CD4-positive, alpha-beta T cell treated with Interferon alpha-2 for 1 hour (primary cell): ENCODE data around the gene DRAM1.
"Not testable (repeated sequence)": the region's sequence is repeated elsewhere in the genome, so short reads cannot be mapped to it uniquely, and the experiment has no call there.

ENCODE experiments used
- DNase-seq, 2 donors: peaks; one replicate each; pipeline ENCODE4 v3.0.0-alpha.2; 2020 to 2022

DRAM1 gene

GRCh38 chr12:101908395-101908794, 31.0 kb downstream of the DRAM1 start:
- no peak for DNase-seq

DNA sequence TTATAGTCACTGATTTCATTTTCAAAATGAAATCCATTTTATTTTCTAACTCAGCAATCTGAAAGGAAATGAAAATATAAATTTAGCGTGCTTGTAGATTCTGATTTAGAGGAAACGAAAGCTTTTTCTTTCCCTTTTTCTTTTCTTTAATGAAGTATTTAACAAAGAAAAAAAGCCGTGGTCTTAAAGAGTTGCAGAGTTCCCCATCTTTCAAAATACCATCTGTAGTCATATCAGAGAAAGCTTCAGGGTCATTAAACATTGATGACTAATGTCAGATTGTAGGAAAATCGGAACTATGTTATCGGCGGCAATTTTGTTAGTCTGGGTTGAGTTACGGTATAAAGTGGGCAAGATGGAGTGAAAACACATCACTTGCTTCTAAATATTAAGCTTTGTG, 32.3 kb downstream of the DRAM1 start:
- DNase-seq = no peak

GRCh38 chr12:101915841-101916240, 38.5 kb downstream of the DRAM1 start:
- DNase-seq = no peak

DNA sequence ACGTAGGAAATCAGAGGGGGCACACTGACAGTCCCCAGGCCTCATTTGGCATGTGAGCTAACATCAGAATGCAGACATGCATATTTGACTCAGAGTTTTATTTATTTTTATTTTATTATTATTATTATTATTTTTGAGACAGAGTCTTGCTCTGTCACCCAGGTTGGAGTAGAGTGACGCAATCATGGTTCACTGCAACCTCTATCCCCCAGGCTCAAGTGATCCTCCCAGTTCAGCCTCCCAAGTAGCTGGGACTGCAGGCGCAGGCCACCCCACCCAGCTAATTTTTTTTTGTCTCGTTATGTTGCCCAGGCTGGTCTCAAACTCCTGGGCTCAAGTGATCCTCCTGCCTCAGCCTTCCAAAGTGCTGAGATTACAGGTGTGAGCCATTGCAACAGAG, 41.4 kb downstream of the DRAM1 start:
- DNase-seq = not testable (repeated sequence)

DNA sequence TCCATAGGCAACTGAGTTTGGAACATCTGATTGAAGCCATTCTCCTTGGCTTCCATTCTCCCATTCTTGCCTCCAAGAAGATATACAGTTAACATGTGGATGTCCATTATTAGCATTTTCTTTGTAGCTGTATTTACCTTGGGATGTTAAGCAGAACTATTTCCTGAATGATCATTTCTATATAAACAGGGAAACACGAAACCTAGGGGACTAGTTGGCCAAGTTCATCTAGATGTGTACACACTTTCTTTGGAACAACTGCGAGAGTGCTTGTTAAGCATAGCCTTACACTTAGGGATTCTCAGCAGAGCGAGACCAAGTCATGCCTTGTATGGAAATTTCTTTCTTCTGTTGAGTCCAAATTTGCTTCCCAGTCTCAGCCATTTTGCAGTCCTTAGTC, 42.1 kb downstream of the DRAM1 start:
- no peak for DNase-seq

- no peak for DNase-seq
These were observed 43.5 kb downstream of the DRAM1 start for GRCh38 chr12:101920906-101921305.

DNA sequence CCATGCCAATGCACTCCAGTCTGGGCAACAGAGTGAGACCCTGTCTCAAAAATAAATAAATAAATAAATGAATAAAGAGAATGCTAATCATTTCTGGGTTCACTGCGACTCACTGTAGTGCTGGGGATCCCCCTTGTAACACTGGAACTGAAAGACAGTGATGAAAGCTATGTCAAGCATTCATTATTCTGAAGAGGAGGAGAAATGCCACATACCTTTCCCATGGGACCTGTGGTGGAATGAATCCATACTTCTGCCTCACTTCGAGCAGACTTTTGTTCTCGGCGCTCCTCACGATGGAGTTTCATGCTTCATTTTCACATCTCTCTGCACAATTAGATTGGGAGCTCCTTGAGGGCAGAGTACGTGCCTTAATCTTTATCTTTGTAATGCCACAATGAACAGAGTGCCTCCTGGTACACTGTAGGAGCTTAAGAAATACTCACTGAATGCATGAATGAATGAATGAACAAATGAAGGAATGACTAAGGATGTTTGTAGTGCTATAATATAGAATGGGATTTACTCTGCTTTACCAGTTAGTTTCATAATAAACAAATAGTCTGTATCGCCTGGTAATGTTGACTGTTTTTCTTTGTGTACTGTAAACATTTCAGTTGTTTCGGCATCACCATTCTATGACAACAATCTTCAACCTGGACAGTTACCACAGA, 45.8 kb downstream of the DRAM1 start:
- DNase-seq = no peak

DNA sequence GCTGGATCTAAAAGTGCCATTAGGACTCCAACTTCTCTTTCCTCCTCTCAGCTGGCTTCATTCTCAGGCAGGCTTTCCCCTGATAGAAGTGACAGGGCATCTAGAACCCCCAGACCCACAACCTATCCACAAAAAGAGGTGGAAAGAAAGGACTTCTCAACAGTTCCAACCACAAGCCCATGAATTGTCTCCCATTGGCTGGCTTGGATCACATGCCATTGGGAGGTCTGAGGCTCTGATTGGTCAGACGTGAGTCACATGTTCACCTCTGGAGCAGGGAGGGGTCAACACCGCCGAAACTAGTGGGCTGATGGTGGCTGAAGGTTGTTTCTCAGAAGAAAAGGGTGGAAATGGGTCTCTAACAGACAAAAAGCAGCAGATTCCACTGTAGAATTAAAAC, 47.2 kb downstream of the DRAM1 start:
- DNase-seq = no peak

- peak in 1 of 2 donors; percentile 44 for DNase-seq
These were observed 48.0 kb downstream of the DRAM1 start for GRCh38 chr12:101925361-101925760.

DNA sequence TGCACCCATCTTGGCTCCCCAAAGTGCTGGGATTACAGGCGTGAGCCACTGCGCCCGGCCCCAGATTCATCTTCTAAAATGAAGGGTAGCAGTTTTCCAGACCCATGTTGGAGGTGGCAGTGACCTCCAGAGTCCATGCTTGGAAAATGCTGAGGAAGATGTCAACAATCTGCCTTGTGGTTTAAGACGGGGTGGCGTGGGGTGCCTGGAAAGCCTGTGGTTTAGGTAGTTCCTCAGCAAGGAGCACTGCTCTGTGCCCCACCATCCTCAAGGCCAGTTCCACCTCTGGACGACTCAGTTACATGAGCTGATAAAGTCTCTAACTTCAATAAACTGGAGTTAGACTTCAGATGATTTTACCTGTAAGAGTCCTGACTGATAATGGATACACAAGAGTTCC, 48.6 kb downstream of the DRAM1 start:
- DNase-seq = no peak

DNA sequence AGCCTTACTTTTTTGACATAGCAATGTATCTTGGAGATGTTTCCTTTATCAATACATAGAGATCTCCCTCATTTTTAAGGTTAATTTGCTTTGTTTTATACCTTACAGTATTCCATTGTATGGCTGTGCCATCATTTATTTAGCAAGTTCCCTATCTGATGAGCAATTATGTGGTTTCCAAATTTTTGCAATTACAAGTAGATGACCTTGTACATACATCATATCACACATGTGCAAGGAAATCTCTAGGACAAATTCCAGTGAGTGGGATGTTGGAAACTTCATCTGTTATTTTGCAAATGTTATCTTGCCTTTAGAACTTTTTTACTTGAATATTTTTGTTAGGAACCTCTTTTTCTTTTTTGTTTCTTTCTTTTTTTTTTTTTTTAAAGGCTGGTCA, 49.7 kb downstream of the DRAM1 start:
- DNase-seq = no peak

DNA sequence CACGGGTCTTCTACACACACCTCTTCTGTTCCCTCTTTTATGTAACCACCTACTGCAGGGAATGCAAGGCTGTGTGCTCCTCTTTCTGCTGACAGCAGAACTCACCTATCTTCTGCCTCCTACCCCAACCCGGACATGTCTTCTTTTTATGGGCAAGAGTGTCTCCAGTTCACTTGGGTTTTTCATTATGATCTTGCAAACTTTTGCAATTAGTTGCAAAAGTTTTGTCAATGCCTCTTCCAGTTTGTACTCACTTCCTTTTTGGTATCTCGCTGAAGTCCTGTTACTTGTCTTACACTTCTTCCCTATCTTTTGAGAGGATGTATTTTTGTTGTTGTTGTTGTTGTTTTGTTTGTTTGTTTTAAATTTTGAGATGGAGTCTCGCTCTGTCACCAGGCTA, 50.6 kb downstream of the DRAM1 start:
- no peak for DNase-seq

DNA sequence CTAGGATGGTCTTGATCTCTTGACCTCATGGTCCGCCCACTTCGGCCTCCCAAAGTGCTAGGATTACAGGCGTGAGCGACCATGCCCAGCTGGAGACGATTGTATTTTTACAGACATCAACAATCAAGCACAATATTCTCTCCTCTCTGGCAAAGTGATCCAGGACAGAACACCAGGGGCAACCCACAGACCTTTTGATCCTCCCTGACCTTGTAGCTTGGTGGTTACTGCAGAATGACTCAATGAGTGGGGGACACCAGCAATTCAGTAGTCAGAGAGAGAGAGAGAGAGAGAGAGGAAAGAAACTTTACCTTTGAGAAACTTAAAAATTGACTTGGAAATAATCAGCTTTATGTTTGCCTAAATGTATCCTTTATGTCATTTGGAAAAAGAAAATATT, 51.2 kb downstream of the DRAM1 start:
- no peak for DNase-seq

- DNase-seq = no peak
These were observed 52.1 kb downstream of the DRAM1 start for GRCh38 chr12:101929365-101930041.

- DNase-seq = peak in 1 of 2 donors; percentile 31
These were observed 54.3 kb downstream of the DRAM1 start for GRCh38 chr12:101931498-101932326.

DNA sequence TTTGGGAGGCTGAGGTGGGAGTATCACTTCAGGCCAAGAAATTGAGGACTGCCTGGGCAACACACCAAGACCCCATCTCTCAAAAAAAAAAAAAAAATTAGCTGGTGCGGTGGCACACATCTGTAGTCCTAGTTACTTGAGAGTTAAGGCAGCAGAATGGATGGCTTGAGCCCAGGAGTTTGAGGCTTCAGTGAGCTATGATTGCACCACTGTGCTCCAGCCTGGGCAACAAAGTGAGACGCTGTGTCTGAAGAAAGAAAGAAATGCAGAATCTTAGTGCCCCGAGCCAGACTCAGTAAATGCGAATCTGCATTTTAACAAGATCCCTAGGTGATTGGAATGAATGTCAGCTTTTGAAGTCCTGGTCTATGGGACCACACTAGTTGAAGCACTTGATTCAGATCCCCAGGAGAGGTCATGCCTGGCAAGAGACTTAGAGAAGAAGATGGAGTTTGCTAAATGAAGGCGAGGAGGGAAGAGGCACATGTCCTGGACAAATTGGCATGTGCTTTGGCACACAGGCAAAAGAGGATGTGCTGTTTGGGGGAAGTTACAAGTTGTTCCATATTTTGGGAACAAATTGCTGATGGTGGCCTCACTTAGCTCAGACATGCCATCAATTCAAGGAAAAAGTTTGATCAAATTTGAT, 56.6 kb downstream of the DRAM1 start:
- no peak for DNase-seq

DNA sequence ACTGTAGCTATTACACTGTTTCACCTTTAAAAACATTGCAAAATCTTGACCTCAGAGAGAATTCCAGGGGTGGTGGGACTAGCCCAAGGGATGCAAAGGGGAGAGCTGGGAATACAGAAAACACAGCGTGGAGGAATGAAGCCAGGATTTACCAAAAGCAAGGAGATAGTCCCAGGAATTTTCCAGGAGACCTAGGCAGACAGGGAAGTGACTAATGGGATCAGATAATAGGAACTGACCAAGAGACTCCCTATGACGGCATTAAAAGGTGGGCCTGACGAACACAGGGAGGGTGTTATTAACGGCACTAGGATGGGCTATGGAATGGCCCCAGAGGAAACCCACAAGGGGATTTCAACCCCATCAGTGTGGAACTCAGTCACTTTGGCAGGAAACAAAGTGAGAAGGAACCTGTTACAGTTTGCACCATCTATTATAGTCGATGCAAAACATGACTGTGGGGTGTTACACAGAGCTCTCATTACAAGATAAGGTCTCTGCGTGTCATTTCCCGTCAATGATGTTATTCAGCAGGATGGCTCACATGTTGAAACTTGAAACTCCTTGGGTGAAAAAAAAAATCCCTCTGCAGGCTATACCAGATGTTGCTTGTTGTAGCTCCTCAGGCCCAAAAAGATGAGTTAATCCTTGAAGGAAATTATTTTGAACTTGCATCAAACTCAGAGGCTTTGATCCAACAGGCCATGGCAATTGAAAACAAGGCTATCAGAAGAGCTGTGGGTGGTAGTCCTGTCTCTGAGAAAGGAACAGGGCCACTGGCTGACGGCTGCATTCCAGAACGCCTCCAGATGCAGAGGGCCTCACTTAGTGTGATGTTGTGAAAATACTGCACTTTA, 58.7 kb downstream of the DRAM1 start:
- peak; percentile 14 to 49 for DNase-seq

GRCh38 chr12:101939306-101939705, 61.9 kb downstream of the DRAM1 start:
- DNase-seq = no peak

GRCh38 chr12:101939856-101940265, 62.5 kb downstream of the DRAM1 start:
- peak; percentile 61 to 67 for DNase-seq

GRCh38 chr12:101940400-101940950, 63.1 kb downstream of the DRAM1 start:
- DNase-seq = no peak

DNA sequence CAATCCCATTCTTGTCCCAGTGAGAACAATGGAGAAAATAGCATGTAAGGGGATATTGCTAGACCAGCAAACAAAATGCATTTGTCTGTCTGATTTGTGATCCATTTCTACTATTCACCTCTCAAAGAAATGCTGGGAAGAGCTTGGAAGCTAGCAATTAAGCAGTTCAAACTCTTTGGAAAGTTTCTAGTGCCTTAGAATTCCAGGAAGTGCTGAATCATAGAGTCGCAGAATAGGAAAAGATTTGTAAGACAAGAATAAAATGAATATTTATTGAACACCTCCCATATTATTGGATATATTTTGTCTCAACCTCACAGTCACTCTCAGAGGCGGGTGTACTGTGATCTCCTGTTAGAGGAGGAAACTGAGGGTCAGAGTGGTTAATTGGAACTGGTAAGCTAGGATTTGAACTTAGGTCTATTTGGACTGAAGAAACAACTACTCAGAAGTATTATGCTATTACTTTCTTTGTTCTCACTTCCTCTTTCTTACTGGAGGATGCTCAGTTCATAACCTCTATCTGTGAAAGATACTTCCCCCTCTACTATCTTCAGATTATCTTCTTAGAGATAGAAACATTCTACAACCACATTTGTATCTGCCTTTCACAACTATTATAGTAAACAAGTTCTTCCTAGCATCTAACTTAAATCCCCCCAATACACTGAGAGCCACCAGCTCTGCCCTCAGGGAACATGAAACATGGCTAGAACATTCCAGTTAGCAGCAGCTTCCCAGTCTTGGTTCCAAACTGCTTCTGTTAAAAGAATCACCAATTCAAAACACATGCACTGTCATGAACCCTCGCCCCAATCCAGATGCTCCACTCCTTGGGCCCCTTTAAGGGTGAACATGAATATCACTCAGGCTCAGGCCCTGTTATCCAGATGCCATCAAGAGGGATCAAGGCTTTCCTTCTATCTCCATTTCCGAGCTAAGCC, 64.2 kb downstream of the DRAM1 start:
- no peak for DNase-seq
